OCI-LY1 (cell line): Measurements from ENCODE around the gene KANK3.
"Not testable (repeated sequence)": the region's sequence is repeated elsewhere in the genome, so short reads cannot be mapped to it uniquely, and the experiment has no call there.

Source experiments
- H2AFZ ChIP-seq: fragments of 200-600 bp; sonication (generic), shearing (Covaris generic); 2 replicates; pipeline ENCODE4 v1.6.0; 2014; ENCODE audit warnings: antibody characterized with exemption, mild to moderate bottlenecking, low read length
- H3F3A ChIP-seq: fragments of 200-600 bp; sonication (generic), shearing (Covaris generic); 2 replicates; pipeline ENCODE4 v1.6.0; 2014; ENCODE audit warnings: mild to moderate bottlenecking, antibody characterized with exemption, low read length, moderate library complexity; ENCODE audit not compliant: insufficient read depth
- H3K27ac ChIP-seq: fragments of 200-600 bp; sonication (generic); 2 replicates; pipeline ENCODE4 v1.5.1; 2014; ENCODE audit warnings: low read length, mixed run types, mild to moderate bottlenecking, low read depth; ENCODE audit not compliant: poor library complexity, severe bottlenecking
- H3K27me3 ChIP-seq: fragments of 200-600 bp; sonication (generic); 2 replicates; pipeline ENCODE4 v1.6.0; 2014; ENCODE audit warnings: antibody characterized with exemption, mild to moderate bottlenecking, low read length, moderate library complexity; ENCODE audit not compliant: insufficient read depth
- H3K36me3 ChIP-seq: fragments of 200-600 bp; sonication (generic); 2 replicates; pipeline ENCODE4 v1.6.1; 2014; ENCODE audit warnings: mild to moderate bottlenecking, antibody characterized with exemption, low read length, moderate library complexity, mixed read lengths; ENCODE audit not compliant: insufficient read depth
- H3K4me1 ChIP-seq: fragments of 200-600 bp; sonication (generic); 2 replicates; pipeline ENCODE4 v1.5.1; 2014; ENCODE audit warnings: mild to moderate bottlenecking, low read length, moderate library complexity; ENCODE audit not compliant: insufficient read depth, severe bottlenecking
- H3K4me2 ChIP-seq: fragments of 200-600 bp; sonication (generic), shearing (Covaris generic); 2 replicates; pipeline ENCODE4 v1.6.1; 2014; ENCODE audit warnings: low read length
- H3K4me3 ChIP-seq: fragments of 200-600 bp; sonication (generic); 2 replicates; pipeline ENCODE4 v1.5.1; 2014; ENCODE audit warnings: low read length, low read depth, mild to moderate bottlenecking, mixed read lengths; ENCODE audit not compliant: poor library complexity, severe bottlenecking
- H3K79me2 ChIP-seq: fragments of 200-600 bp; shearing (Covaris generic); 2 replicates; pipeline ENCODE4 v1.6.1; 2016; ENCODE audit warnings: mixed run types, low read length, mixed read lengths; ENCODE audit not compliant: insufficient read depth
- H3K9ac ChIP-seq: fragments of 200-600 bp; sonication (generic), shearing (Covaris generic); 2 replicates; pipeline ENCODE4 v1.6.1; 2014; ENCODE audit warnings: mild to moderate bottlenecking, low read length, mixed read lengths
- H3K9me2 ChIP-seq: fragments of 200-600 bp; sonication (generic), shearing (Covaris generic); 2 replicates; pipeline ENCODE4 v1.6.1; 2014; ENCODE audit warnings: low read depth, mild to moderate bottlenecking, low read length, mixed read lengths
- H3K9me3 ChIP-seq: fragments of 200-600 bp; shearing (Covaris generic); 2 replicates; pipeline ENCODE4 v1.6.1; 2014; ENCODE audit warnings: low read length, mixed read lengths
- H4K20me1 ChIP-seq: fragments of 200-600 bp; sonication (generic), shearing (Covaris generic); 2 replicates; pipeline ENCODE4 v1.6.0; 2016; ENCODE audit warnings: mild to moderate bottlenecking, low read length; ENCODE audit not compliant: insufficient read depth
- EZH2 ChIP-seq: fragments of 200-600 bp; sonication (generic), shearing (Covaris generic); IDR thresholded peaks from 2 replicates; pipeline ENCODE4 v1.8.0; 2017; ENCODE audit warnings: borderline replicate concordance, mixed run types, mild to moderate bottlenecking, antibody characterized with exemption, low read length, moderate library complexity, mixed read lengths
- TF ChIP-seq, protein P1 (sequence below): fragments of 200-600 bp; sonication (generic), shearing (Covaris generic); IDR thresholded peaks from 2 replicates; pipeline ENCODE4 v1.5.1; 2017; ENCODE audit warnings: mild to moderate bottlenecking, antibody characterized with exemption, low read length, moderate library complexity, mixed read lengths

Gene KANK3

DNA sequence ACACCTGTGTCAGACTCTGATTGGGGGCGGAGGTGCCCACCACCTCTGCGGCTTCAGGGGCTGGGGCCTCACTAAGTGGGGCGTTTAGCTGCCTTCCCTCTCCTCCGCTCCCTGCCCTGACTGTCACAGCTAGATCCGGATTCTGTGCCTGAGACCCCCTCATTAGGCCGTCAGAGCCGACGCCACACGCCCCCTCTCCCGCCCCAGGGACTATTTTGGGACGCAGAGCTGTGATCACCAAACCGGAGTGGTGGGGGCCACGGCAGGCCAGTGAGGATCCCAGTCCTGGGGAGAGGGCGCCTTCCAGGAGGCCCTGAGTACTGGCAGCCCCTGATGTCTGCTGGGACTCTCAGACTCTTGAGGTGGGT is 762 bp downstream of the KANK3 start:
- Histone ChIP-seq H3K4me2 (no peak overlapping the region), H3K27me3 (0 out of 2 replicates have a peak, but pooled peaks cover 7% of the 10 kb centered on the region), H3K79me2 (no peaks in the 10 kb centered on the region), H4K20me1 (no peaks in the 10 kb centered on the region), H3K9me3 (no peaks in the 10 kb centered on the region), H3F3A (no peaks in the 10 kb centered on the region), H3K4me3 (no peak overlapping the region), H3K9me2 (no peaks in the 10 kb centered on the region), H3K27ac (no peak overlapping the region), H3K9ac (no peak overlapping the region), H2AFZ (no peak overlapping the region), H3K4me1 (peaks cover 5% of the 10 kb centered on the region), H3K36me3 (no peaks in the 10 kb centered on the region)
- TF ChIP-seq, protein P1, sequence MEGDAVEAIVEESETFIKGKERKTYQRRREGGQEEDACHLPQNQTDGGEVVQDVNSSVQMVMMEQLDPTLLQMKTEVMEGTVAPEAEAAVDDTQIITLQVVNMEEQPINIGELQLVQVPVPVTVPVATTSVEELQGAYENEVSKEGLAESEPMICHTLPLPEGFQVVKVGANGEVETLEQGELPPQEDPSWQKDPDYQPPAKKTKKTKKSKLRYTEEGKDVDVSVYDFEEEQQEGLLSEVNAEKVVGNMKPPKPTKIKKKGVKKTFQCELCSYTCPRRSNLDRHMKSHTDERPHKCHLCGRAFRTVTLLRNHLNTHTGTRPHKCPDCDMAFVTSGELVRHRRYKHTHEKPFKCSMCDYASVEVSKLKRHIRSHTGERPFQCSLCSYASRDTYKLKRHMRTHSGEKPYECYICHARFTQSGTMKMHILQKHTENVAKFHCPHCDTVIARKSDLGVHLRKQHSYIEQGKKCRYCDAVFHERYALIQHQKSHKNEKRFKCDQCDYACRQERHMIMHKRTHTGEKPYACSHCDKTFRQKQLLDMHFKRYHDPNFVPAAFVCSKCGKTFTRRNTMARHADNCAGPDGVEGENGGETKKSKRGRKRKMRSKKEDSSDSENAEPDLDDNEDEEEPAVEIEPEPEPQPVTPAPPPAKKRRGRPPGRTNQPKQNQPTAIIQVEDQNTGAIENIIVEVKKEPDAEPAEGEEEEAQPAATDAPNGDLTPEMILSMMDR, result no peak
- no peak for TF ChIP-seq EZH2

DNA sequence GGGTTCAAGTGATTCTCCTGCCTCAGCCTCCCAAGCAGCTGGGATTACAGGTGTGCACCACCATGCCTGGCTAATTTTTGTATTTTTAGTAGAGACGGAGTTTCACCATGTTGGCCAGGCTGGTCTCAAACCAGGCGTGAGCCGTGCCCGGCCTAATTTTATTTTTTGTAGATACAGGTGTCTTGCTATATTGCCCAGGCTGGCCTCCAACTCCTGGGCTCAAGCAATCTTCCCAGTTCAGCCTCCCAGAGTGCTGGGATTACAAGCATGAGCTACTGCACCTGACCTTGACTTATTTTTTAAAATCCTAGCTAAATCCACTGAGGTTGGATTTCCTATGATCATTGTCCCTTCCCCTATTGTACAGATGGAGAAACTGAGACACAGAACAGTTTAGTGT is 1.6 kb downstream of the KANK3 start:
- not testable (repeated sequence) for H3K4me1 ChIP-seq, H2AFZ ChIP-seq, H3K9me3 ChIP-seq, H3K4me3 ChIP-seq, H3K79me2 ChIP-seq, H3K9ac ChIP-seq, H4K20me1 ChIP-seq, H3K27ac ChIP-seq, H3K4me2 ChIP-seq, H3F3A ChIP-seq, H3K27me3 ChIP-seq, H3K36me3 ChIP-seq, H3K9me2 ChIP-seq

DNA sequence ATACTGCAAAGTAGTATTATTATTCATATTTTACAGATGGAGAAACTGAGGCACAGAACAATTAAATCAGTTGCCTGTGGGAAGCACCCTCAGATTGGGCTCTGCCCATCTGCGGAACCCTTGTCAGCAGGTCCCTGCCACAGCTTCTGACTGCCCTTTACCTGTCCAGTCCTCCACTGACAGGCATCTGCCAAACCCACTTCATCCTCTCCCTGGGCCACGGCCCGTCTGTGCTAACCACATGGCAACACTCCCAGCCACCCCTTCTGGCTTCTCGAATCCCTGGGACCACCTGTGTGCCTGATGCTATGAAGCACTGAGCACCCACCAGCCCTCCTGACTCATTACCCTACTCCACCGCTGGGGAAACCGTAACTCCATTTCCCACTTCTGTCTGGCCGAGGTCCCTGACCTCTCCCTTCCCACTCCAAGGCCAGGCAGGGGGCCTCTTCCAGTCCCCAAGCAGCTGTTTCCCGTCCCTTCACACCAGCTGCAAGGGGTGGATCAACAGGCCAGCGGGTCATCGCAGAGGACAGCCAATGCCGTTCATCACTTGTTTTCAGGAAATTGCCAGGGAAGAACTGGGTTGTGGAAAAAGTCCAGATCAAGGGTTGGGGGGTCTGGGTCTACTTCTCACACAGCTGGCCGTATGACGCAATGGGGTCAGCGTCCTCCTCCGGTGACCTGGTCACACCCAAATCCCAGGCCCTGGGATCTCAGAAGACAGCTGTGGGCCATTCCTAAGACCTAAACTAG is 2.5 kb downstream of the KANK3 start:
- TF ChIP-seq EZH2, result no peak
- TF ChIP-seq, protein P1, result no peak
- no peaks in the 10 kb centered on the region for H4K20me1 ChIP-seq
- no peak overlapping the region for H3K4me2 ChIP-seq
- no peaks in the 10 kb centered on the region for H3K9me2 ChIP-seq
- no peak overlapping the region for H2AFZ ChIP-seq
- no peak overlapping the region for H3K9ac ChIP-seq
- H3K27me3 ChIP-seq, result 0 out of 2 replicates have a peak, but pooled peaks cover 7% of the 10 kb centered on the region
- H3F3A ChIP-seq, result no peaks in the 10 kb centered on the region
- H3K36me3 ChIP-seq, result no peaks in the 10 kb centered on the region
- H3K4me1 ChIP-seq, result peaks cover 5% of the 10 kb centered on the region
- no peak overlapping the region for H3K4me3 ChIP-seq
- no peak overlapping the region for H3K27ac ChIP-seq
- no peaks in the 10 kb centered on the region for H3K9me3 ChIP-seq
- H3K79me2 ChIP-seq, result no peaks in the 10 kb centered on the region

DNA sequence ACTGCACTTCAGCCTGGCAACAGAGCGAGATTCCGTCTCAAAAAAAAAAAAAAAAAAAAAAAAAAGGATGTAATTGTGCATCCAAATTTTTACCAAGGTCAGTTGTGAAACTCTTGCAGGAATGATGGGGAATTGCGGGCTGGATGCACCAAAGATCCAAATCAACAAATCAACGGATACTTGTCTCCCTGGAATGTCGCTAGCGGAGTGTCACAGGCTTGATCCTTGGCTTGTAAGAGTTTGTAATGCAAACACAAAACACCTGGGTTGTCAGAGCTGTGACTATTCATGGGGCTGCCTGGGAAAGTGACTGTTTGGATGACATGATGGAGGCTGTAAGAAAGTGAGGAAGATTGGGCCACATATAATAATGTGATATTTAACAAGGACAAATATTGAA is 4.2 kb downstream of the KANK3 start:
- 0 out of 2 replicates have a peak, but pooled peaks cover 7% of the 10 kb centered on the region for H3K27me3 ChIP-seq
- TF ChIP-seq, protein P1, result no peak
- TF ChIP-seq EZH2, result no peak
- no peak overlapping the region for H3K4me2 ChIP-seq
- no peaks in the 10 kb centered on the region for H3K9me3 ChIP-seq
- no peaks in the 10 kb centered on the region for H3K79me2 ChIP-seq
- H3K9me2 ChIP-seq, result no peaks in the 10 kb centered on the region
- no peaks in the 10 kb centered on the region for H4K20me1 ChIP-seq
- no peak overlapping the region for H3K4me3 ChIP-seq
- H3K9ac ChIP-seq, result no peak overlapping the region
- H3F3A ChIP-seq, result no peaks in the 10 kb centered on the region
- peaks cover 5% of the 10 kb centered on the region for H3K4me1 ChIP-seq
- H3K36me3 ChIP-seq, result no peaks in the 10 kb centered on the region
- H3K27ac ChIP-seq, result no peak overlapping the region
- no peak overlapping the region for H2AFZ ChIP-seq
